ENCODE results near the gene SLC30A1.
"Not testable (repeated sequence)": the region's sequence is repeated elsewhere in the genome, so short reads cannot be mapped to it uniquely, and the experiment has no call there.

Gene SLC30A1

DNA sequence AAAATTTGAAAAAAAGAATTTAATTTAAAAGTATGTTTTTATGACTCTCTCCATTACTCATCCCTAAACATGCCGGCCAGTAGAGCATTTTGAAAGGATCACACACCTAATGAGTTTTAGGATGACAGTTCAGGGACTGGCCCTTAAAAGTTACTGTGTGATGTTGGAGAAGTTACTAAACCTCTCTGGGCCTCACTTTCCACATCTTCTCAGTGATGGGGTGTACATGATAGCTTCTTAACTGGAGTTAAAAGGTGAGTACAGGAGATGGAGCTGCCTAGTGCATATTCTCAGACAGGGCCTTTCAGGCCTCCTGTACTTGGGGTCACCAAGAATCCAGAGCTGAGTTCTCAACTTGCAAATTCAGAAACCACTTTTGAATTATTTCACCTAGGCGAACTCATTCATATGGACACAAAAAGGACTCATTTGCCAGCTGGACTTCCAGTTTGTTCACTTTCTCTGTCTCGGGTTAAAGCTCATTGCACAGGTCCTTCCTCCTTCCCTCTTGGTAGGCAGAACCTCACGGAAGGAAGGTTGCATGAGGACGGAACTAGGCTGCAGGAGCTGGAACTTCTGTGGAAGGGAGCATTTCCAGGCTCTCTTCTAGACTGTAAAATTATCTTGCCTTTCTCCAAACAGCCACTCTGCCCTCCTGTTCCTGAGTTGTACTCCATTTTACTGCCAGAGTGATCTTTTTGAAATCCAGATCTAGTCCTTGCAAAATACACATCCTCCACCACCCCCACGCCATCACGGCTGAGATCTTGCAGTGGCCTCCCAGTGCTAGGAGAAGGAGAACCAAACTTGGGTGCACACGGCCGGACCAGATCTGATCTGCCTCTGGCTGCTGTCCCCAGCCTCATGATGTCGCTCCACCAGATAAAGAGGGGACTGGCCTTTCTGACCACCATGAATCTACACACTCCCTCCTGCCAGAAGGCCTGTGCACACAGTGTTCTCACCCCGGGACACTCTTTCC, 4.3 kb upstream of the SLC30A1 start:
- DNase-seq, result no peak

DNA sequence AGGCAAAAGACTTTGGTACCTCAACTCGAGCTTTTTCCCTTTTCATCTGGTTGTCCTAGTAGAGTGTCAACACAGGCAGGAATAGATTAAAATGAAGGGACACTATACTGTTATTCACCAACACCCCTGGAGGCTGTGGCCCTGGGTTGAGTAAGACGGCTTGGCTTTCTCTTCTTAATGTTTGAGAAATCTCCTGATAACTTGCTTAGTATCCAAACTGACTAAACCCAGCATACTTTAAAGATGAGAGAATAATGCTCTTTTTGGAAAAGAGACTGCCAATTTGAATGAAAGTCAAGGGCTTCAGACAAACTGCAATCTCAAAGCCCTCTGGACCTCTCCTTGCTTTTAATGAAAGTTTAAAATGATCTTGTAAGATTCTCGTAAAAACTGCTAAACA, 2.6 kb upstream of the SLC30A1 start:
- DNase-seq, result no peak

DNA sequence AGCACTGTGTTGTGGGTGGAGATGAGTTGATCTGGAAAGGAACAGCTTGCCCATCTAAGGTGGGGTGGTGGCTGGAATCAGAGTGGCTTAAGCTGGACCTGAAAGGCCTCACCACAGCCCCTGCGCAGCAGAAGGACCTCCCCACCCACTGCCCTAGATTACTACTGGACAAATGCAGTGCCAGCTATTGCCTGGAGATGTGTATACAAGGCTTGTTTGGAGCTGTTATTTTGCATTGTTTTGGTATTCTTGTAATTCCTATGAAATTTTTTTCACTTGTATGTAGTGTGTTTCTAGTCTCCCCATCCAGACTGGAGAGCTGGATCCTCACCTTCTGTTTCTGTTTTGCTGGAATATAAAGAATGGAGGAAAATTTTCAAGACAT, 1.3 kb upstream of the SLC30A1 start:
- DNase-seq, result no peak

DNA sequence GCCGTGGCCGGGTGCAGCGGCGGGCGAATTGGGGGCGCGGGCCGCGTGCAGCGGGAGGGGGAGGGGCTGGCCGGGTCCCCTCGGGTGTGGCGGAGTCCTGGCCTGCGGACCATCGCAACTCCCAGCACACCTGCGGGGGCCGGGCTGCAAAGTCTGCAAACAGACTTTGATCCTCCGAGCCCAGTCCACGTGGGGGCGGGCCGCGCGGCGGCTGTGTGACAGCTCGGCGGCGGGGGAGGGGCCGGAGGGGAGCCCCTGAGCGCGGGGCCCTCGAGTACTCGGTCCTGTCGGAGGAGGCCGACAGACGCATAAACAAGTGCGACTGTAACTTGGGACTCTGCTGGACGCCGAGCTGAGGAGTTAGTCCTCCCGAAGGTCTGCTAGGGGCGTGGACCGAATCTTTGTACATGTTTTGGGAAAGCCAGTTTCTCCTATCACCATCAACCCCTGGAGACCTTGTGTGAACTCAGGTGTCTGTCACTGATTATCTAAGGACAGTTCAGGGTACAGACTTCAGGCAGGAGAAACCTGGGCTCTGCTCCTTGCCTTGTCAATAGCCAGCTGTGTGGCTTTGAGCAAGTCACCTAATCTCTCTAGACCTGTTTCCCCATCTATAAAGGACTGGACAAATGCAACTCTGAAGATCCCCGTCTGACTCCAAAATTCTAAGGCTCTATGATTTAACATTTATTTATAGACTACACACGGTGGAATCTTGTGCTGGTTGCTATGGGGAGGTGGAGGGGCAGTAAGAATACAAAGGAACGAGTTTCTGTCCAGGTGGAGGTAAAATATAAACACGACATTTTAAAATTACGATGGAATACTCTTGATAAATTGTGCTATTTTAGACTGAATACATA, 710 bp upstream of the SLC30A1 start:
- peak; percentile 54 for DNase-seq

DNA sequence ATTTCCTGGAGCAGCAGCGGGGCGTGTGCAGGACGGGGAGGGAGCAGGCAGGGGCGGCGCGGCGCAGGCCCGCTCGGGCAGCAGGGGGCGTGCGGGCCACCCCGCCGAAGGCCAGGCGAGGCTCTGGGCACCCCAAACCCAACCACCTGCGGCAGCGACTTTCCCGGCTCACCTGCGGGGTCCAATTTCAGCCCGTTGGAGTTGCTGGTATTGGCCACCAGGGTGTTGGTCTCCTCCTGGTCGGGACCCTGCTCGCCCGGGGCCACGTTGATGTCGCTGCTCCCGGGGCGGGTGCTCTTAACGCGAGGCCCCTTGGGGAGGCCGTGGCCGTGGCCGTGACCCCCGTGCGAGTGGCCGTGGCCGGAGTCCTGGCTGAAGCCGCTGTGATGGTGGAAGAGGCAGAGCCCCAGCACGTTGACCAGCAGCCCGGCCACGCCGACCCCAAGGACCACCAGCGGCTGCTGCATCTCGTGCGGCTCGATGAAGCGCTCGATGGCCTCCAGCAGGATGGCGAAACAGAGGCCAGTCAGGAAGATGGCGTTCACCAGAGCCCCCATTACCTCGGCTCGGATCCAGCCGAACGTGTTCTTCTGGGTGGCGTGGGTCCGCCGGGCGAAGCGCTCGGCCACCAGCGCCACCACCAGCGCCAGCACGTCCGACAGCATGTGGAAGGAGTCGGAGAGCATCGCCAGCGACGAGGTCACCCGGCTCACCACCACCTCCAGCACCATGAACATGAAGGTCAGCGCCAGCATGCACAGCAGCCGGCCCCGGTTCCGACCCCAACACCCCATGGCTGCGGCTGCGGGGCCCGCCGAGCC, 932 bp downstream of the SLC30A1 start:
- DNase-seq, result peak; percentile 37

DNA sequence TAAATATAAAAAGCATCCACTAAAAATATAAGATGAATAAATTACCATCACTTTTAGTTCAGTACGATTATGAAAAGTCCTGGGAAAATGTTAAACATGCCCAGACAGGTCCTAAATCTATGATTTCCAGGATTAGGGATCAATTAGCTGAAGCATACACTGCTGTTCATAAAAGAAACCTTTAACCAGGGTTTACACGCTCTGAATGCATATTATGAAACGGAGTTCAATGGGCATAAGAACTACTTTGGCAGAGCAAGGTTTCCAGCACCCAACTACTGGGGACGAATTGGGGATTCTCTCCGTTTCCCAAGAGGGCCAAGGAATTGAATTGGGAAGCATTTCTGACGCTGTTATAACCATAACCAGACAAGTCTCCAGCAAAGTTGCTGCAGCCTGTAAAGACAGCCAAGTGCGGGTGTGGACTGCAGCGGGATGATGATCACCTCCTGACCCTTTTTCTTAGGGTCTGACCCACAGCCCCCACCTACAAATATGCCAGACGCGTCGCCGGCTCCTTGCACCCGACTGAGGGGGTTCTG, 1.6 kb downstream of the SLC30A1 start:
- DNase-seq, result no peak

DNA sequence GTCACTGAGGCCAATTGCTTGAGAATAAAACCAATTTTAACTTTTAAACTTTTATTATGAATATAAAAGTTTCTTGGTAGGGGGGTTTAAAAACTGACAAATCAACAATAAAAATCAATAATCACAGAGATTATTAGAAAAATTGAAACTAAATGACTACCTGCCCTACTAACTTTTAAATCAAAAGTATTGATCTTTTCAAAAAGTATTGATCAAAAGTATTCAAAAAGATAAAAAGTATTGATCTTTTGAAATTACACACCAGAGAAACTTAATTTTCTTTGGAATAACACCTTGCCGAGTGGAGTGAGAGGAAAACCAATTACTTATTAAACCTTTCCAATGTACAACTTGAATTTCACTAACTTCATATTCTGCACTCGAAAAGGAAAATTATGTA, 2.2 kb downstream of the SLC30A1 start:
- no peak for DNase-seq

DNA sequence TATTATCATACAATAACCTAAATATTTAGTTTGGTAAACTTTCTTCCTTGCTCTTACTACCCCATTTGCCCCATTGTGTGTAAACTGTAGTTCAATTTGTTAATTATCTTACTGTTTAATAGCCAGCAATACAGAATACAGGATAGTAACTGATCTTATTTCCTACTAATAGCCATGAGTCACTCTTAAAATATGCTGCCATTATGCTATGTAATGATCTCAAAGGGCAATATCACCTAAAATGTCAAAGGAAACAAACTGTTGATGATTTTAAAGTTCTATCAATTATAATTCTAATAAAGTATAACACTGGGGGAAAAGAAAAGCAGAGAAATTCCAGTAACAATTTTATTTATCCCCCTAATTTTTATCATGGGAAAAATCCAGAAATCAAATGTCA, 4.3 kb downstream of the SLC30A1 start:
- no peak for DNase-seq

DNA sequence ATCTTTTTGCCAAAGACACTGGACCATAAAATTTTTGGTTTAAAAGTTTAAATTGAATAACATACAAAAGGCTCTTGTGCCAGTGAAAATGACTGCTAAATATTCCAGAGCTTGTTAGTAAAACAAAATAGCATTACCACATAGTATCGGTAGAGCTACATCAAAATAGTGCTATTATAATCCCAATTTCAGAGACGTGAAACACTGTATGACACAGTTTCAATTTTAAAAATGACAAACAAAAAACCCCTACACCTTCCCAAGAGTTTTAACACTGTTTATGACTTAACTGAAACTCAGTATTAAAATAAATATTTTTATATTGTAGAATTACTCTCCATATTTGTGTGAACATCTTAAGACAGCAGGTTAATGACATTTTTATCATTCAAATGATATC, 7.0 kb downstream of the SLC30A1 start:
- DNase-seq, result no peak

DNA sequence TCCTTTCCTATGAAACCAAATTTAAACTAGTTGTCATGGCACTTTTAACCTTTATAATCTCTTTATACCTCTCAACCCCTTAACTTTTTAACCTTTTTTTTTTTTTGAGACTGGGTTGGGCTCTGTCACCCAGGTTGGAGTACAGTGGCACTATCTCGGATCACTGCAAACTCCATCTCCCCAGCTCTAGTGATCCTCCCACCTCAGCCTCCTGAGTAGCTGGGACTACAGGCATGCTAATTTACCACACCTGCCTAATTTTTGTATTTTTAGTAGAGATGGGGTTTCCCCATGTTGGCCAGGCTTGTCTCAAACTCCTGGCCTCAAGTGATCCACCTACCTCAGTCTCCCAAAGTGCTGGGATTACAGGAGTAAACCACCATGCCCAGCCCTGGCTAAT, 8.6 kb downstream of the SLC30A1 start:
- not testable (repeated sequence) for DNase-seq

DNA sequence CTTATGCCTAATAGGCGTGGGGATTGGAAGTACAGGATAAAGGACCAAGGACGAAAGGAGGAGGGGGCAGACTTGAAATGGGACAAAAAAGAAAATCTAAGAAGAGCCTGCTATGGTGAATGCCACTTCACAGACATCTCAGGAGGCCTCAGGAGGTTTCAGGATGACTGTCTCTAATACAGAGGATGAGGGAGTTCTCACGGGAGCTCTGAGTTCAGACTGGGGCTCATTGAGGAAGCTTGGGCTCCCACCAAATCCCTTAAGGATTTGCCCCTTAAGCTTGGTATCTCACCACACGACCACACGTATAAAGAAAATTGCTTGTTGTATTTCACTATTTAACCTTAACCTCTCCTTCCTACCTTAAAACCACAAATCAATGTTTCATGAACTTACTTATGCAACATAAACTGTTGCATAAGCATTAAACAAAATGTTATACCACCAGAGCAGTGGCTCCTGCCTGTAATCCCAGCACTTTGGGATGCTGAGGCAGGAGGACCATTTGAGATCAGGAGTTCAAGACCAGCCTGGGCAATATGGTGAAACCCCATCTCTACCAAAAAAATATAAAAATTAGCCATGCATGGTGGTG, 12.4 kb downstream of the SLC30A1 start:
- no peak for DNase-seq

DNA sequence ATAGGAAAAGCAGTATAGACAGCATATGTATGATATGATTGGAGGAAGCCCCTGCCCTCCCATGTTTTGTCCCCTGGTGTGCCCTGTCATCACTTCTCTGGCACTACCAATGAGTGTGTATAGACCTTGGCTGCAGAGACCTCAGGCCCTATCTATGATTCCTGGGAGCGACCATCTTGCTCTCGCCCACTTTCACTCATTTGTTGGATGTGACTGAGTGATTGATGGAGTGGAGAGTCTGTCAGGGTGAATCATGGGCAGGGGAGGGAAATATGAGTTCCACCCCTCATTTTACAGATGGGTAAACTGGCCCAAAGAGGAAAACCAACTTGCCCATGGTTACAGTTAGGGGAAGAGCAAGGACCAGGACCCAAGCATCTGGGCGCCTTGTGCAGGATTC, 14.9 kb downstream of the SLC30A1 start:
- DNase-seq, result no peak

DNA sequence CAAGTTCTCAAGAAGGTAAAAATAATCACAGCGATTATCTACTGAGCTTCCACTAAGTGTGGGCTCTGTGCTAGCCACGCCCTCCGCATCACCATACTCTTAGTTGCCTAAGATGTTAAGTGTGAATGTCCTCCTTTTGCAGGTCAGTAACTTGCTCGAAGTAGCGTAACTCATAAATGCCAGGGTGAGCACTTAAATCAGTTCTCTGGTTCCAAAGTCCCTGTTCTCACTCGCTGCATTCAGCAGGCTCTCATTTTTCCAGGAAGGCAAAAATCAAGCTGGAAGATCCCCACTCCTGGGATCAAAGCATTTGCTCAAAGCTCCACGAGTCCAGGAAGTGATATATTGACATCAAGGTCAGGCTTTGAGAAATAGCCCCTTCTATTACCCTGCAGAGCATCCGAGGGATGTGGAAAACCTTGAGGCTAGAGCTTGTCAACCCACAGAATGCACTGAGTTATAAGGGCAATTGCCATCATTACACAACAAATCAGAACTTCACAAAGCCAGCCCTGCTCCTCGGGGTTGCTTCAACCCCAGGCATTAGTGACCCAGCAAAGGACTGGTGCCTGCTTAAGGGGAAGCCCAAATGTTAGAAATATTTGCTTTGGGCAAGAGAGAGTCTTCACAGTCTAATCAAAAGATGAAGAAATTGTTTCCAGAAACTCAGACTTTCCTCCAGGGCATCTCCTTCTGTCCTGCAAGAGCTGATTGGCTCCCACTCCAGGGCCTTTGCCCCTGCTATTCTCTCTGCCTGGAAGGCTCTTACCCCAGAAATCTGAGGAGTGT, 19.5 kb downstream of the SLC30A1 start:
- DNase-seq, result no peak

DNA sequence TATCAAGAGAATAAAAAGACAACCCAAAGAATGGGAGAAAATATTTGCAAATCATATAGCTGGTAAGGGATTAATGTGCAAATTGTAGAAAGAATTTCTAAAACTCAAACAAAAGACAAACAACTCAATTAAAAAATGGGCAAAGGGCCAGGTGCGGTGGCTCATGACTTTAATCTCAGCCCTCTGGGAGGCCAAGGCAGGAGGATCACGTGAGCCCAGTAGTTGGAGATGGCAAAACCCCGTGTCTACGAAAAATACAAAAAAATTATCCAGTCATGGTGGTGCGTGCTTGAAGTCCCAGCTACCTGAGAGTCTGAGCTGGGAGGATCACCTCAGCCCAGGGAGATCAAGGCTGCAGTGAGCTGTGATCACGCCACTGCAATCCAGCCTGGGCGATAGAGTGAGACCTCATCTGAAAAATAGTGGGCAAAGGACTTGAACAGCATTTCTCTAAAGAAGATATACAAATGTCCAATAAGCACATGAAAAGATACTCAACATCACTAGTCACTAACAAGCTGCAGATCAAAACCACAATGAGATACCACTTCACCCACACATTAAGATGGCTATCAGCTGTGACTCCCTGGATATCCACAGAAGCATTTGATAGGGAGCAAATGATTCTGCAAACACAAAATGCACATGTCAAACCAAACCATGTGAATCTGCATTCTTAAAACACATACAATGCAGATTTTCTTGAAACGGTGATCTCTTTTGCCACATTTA, 20.9 kb downstream of the SLC30A1 start:
- DNase-seq, result no peak

DNA sequence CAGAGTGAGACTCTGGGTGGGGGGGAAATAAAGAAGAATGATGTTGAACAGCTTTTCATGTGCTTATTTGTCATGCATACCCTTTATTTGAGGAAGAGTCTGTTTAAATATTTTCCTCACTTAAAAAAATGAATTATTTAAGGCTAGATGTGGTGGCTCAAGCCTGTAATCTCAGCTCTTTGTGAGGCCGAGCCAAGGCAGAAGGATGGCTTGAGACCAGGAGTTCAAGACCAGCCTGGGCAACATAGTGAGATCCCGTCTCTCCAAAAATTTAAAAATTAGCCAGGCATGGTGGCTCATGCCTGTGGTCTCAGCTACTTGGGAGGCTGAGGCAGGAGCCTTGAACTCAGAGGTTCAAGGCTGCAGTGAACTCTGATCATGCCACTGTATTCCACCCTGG, 25.4 kb downstream of the SLC30A1 start:
- no peak for DNase-seq

DNA sequence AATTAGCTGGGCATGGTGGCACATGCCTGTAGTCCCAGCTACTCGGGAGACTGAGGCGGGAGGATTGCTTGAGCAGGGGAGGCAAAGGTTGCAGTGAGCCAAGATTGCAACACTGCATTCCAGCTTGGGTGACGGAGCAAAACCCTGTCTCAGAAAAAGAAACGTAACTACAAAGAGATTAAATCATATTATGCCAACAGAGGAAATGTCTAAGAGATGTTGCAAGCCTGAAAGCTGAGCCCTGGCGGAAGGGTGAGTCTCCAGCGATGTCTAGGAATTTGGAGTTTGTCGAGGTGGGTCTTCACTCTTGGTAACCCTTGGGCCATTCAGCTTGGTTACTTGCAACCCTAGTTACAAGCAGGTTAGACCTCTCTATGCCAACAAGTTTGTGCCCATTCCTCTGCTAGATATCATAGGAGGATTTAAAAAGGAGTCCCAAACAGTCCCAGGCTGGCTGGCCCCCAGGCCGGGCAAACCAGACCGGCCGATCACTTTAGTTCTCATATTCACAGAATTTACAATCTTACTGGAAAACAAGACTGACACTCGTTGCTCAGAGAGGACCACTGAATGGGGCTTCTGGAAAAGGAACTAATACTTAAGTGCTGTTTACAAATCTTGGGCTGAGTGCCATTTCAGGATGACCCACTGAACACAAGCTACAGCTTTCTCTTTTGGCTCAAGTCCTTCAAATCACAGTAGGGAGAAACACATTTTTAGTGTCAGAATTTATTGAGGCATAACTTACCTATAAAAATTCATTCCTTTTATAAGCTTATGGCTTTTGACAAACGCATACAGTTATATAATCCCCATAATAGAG, 27.1 kb downstream of the SLC30A1 start:
- DNase-seq, result no peak

DNA sequence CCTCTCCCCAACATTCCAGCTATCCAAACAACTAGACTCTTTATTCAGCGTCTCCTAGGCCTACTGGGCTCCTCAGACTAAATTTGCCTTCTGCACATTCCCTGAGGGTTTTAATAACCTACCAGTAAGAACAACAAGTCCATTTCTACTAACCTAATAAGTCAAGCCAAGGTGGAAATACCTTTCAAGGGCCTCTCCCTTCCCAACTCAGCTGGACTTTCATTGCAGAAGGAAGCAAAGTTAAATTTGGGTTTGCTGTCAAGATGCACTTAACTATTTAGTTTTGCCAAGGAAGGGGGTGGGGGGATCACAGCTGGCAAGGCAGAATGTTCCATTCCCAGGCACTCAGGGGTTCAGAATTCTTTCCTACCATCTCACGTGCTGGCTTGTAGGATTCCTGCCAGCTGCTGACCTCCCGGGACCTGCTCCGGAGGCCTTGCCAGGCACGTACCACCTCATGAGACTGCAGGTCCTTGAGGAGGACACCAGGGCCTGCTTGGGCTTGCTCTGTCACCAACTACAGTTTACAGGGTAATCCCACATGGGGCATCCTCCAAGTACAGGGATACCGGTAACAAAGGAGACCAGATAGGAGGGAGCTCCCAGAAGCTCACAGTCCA, 29.8 kb downstream of the SLC30A1 start:
- DNase-seq, result no peak

DNA sequence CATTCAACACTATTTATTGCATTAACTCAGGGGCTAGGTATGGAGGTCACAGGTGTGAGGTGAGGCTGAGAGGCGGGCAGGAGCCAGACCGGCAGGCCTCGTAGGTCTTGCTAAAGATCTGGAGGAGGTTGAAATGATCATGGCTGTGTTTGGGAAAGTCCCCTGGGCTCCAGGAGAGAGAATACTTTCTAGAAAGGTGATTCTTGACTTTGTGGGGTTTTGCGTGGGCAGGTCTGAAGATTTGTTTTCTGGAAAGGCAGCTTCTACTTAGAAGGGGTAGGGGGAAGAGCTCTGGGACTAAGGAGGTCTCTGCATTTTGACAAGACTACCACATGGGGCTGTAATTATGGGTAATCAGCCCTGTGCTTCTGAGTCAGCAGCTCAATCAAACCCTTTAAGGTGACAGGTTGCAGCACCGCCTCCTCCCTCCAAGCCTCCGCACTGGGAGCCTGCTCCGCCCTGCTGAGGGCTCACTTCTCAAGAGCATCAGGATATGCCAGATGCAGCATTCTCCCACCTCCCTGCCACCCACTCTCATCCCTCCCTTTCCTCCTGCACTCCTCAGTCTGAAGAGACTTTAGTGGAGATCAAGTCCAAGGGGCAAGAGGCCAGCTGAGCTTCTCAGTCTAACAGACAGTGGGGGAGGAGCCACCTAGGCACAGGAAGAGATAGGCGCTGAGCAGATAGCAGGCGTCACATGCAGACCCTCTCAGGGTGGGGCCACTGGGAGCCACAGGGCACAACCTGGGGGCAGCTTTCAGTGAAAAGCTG, 30.5 kb downstream of the SLC30A1 start:
- no peak for DNase-seq

DNA sequence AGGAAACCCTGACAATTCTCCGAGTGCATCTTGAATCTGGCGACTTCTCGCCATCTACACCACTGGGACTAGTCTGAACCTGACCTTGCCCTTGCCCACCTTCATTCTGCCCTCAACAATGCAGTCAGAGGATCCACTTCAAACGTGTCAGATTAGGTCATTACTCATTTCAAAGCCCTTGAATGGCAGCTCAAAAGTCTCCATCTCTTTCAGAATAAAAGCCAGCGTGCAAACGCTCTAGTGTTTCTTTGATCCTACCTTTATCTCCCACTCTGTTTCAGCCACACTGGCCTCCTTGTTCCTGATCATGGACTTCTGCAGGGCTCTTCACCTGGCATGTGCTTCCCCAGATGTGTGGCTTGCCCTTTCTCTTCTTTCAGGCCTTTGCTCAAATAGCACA, 31.3 kb downstream of the SLC30A1 start:
- no peak for DNase-seq

Data from NCI-H2029 (cell line).